Measurements from ENCODE around the gene UBE2U. TPM values are rescaled to one million over a fixed set of nuclear protein-coding genes. Genes with fewer than 3 reads are reported as not detected.

Gene UBE2U
- total and polyA plus RNA-seq, 2 experiments from 2014 or later = not detected

DNA sequence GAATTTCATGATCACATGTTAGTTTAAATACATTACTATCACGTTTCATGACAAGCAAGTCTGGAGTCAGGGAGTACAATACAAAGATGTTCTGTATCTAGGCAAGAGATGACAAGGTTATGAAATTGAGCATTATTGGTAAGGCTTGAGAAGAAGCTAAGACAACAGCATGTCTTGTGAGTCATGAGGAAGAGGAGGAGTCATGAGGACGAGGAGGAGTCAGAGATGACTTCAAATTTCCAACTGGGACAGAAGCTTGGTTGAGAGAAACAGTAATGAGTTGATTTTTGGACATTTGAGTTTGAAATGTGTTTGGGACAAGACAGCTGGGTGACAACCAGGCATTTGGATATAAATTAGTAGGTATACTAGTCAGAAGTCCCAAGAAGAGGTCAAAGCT lies 4.3 kb upstream of the UBE2U start:
- H3K4me1 ChIP-seq (ENCODE audit: insufficient read depth) = no peaks in the 10 kb centered on the region
- 0 out of 2 replicates have a peak, but pooled peaks cover 5% of the 10 kb centered on the region for H3K9me2 ChIP-seq (ENCODE audit: insufficient read depth)
- no peaks in the 10 kb centered on the region for H3K79me2 ChIP-seq (replicated peaks; ENCODE audit: insufficient read depth)
- no peaks in the 10 kb centered on the region for H3K36me3 ChIP-seq (ENCODE audit: insufficient read depth)
- no peaks in the 10 kb centered on the region for H3F3A ChIP-seq (replicated peaks; ENCODE audit: low read depth)
- H3K36me3 Mint-ChIP-seq (ENCODE audit: low read depth) = peaks cover 11% of the 10 kb centered on the region
- ATAC-seq (no peak), DNase-seq (ENCODE audit: low spot score) (no peak)
- H4K20me1 ChIP-seq (replicated peaks; ENCODE audit: insufficient read depth) = no peaks in the 10 kb centered on the region
- peaks cover 19% of the 10 kb centered on the region for H3K4me1 Mint-ChIP-seq
- no peaks in the 10 kb centered on the region for H3K27me3 ChIP-seq (ENCODE audit: insufficient read depth)
- no peak overlapping the region for H3K27ac Mint-ChIP-seq
- H3K9me3 Mint-ChIP-seq = peaks cover 14% of the 10 kb centered on the region
- no peak overlapping the region for H2AFZ ChIP-seq
- no peak overlapping the region for H3K4me3 ChIP-seq
- no peak overlapping the region for H3K4me2 ChIP-seq
- TF ChIP-seq ZNF331 (CRISPR knock-in tag; IDR thresholded peaks at IDR 0.05; ENCODE audit: low read depth) = no peak
- TF ChIP-seq, protein P1, sequence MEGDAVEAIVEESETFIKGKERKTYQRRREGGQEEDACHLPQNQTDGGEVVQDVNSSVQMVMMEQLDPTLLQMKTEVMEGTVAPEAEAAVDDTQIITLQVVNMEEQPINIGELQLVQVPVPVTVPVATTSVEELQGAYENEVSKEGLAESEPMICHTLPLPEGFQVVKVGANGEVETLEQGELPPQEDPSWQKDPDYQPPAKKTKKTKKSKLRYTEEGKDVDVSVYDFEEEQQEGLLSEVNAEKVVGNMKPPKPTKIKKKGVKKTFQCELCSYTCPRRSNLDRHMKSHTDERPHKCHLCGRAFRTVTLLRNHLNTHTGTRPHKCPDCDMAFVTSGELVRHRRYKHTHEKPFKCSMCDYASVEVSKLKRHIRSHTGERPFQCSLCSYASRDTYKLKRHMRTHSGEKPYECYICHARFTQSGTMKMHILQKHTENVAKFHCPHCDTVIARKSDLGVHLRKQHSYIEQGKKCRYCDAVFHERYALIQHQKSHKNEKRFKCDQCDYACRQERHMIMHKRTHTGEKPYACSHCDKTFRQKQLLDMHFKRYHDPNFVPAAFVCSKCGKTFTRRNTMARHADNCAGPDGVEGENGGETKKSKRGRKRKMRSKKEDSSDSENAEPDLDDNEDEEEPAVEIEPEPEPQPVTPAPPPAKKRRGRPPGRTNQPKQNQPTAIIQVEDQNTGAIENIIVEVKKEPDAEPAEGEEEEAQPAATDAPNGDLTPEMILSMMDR (conservative IDR thresholded peaks at IDR 0.05; ENCODE audit: low read depth in 2 of 2) = no peak
- H3K4me3 Mint-ChIP-seq = no peak overlapping the region
- no peaks in the 10 kb centered on the region for H3K27me3 Mint-ChIP-seq (ENCODE audit: insufficient read depth, low read depth, poor library complexity)
- no peak overlapping the region for H3K27ac ChIP-seq (ENCODE audit: low read depth)

DNA sequence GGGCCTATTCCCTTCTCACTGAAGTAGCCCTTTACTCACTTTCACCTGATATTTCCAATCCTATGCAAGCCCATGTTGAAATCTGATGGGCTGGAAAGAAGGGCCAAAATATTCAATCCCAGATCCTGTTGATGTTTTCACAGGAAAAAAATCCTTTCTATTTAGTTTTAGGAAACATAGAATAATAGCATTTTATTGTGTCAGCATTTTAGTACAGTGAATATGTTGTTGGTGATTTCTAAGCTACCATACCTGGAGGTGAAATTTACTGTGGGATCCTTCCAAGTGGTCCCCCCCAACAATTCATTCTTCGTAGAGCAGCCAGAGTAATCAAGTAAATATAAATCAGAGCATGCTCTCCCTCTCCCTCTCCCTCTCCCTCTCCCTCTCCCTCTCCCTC lies 3.4 kb upstream of the UBE2U start:
- no peak overlapping the region for H3K4me3 Mint-ChIP-seq
- H3K27ac ChIP-seq (ENCODE audit: low read depth) = no peak overlapping the region
- no peaks in the 10 kb centered on the region for H3K27me3 ChIP-seq (ENCODE audit: insufficient read depth)
- H3K27me3 Mint-ChIP-seq (ENCODE audit: insufficient read depth, low read depth, poor library complexity) = no peaks in the 10 kb centered on the region
- no peak overlapping the region for H3K4me2 ChIP-seq
- H3K36me3 Mint-ChIP-seq (ENCODE audit: low read depth) = peaks cover 11% of the 10 kb centered on the region
- no peaks in the 10 kb centered on the region for H3F3A ChIP-seq (replicated peaks; ENCODE audit: low read depth)
- no peak for ATAC-seq
- H3K4me3 ChIP-seq = no peak overlapping the region
- DNase-seq (ENCODE audit: low spot score) = no peak
- 0 out of 2 replicates have a peak, but pooled peaks cover 5% of the 10 kb centered on the region for H3K9me2 ChIP-seq (ENCODE audit: insufficient read depth)
- no peak for TF ChIP-seq JUNB (IDR thresholded peaks at IDR 0.05; ENCODE audit: unreplicated experiment)
- H3K36me3 ChIP-seq (ENCODE audit: insufficient read depth) = no peaks in the 10 kb centered on the region
- H3K4me1 ChIP-seq (ENCODE audit: insufficient read depth) = no peaks in the 10 kb centered on the region
- H3K79me2 ChIP-seq (replicated peaks; ENCODE audit: insufficient read depth) = no peaks in the 10 kb centered on the region
- H4K20me1 ChIP-seq (replicated peaks; ENCODE audit: insufficient read depth) = no peaks in the 10 kb centered on the region
- H3K9me3 Mint-ChIP-seq = peaks cover 14% of the 10 kb centered on the region
- no peak overlapping the region for H2AFZ ChIP-seq
- no peak overlapping the region for H3K27ac Mint-ChIP-seq
- peaks cover 12% of the 10 kb centered on the region for H3K4me1 Mint-ChIP-seq

DNA sequence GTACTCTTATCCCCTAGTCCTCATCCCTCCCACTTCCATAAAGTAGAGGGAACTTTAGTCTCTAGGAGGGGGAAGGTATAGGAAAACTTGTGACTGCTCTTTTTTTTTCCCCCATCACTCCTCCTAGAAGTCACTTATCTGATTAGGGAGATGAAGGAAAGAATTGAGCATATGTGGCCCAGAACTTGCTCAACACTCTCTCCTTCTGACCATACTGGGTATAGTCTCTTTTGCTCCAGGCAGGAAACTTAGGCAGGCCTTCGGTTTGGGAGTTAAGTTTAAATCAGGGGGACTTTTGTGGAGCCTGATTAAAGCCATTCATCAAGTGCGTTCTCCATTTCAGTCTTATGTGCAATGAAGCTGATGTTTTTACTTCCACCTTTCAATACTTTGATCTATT lies 5.8 kb downstream of the UBE2U start:
- Histone ChIP-seq H3K27me3 (ENCODE audit: insufficient read depth) (no peaks in the 10 kb centered on the region), H3K4me3 (no peak overlapping the region), H3K9me2 (ENCODE audit: insufficient read depth) (no peaks in the 10 kb centered on the region), H3F3A (replicated peaks; ENCODE audit: low read depth) (no peaks in the 10 kb centered on the region), H3K4me1 (ENCODE audit: insufficient read depth) (no peaks in the 10 kb centered on the region), H2AFZ (no peak overlapping the region), H3K4me2 (no peak overlapping the region), H3K27ac (ENCODE audit: low read depth) (no peak overlapping the region), H3K79me2 (replicated peaks; ENCODE audit: insufficient read depth) (no peaks in the 10 kb centered on the region), H4K20me1 (replicated peaks; ENCODE audit: insufficient read depth) (no peaks in the 10 kb centered on the region), H3K36me3 (ENCODE audit: insufficient read depth) (no peaks in the 10 kb centered on the region)
- H3K4me1 Mint-ChIP-seq = no peaks in the 10 kb centered on the region
- TF ChIP-seq, protein P1 (conservative IDR thresholded peaks at IDR 0.05; ENCODE audit: low read depth in 2 of 2) = peak; percentile 35 to 53
- TF ChIP-seq, protein P2, sequence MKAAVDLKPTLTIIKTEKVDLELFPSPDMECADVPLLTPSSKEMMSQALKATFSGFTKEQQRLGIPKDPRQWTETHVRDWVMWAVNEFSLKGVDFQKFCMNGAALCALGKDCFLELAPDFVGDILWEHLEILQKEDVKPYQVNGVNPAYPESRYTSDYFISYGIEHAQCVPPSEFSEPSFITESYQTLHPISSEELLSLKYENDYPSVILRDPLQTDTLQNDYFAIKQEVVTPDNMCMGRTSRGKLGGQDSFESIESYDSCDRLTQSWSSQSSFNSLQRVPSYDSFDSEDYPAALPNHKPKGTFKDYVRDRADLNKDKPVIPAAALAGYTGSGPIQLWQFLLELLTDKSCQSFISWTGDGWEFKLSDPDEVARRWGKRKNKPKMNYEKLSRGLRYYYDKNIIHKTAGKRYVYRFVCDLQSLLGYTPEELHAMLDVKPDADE (IDR thresholded peaks at IDR 0.05) = no peak
- TF ChIP-seq ZNF114 (CRISPR knock-in tag; IDR thresholded peaks at IDR 0.05) (no peak), CREB1 (CRISPR knock-in tag; IDR thresholded peaks at IDR 0.05; ENCODE audit: low read depth) (no peak)
- no peaks in the 10 kb centered on the region for H3K36me3 Mint-ChIP-seq (ENCODE audit: low read depth)
- no peaks in the 10 kb centered on the region for H3K9me3 Mint-ChIP-seq
- no peak overlapping the region for H3K4me3 Mint-ChIP-seq
- no peak overlapping the region for H3K27ac Mint-ChIP-seq
- DNase-seq (ENCODE audit: low spot score) (peak; percentile 63), ATAC-seq (peak; percentile 70)
- no peaks in the 10 kb centered on the region for H3K27me3 Mint-ChIP-seq (ENCODE audit: insufficient read depth, low read depth, poor library complexity)

All from GM23338 (cell line).